ENCODE data around the gene UNG. TPM values are rescaled to one million over a fixed set of nuclear protein-coding genes. Genes with fewer than 3 reads are reported as not detected.

The UNG gene
- polyA plus RNA-seq, 1 donor from 2014 or later = 38.4 TPM

DNA sequence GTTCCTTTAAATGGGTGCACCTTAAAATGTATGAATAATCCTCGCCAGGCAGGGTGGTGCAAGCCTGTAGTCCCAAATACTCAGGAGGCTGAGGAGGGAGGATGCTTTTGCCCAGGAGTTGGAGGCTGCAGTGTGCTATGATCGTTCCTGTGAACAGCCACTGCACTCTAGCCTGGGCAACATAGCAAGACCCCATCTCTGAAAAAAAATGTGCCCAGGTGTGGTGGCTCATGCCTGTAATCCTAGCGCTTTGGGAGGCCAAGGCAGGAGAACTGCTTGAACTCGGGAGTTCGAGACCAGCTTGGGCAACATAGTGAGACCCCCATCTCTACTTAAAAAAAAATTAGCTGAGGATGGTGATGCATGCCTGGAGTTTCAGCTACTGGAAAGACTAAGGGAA lies 58.6 kb downstream of the UNG start:
- Histone ChIP-seq H3K27ac (ENCODE audit: low read length) (no peak overlapping the region), H3K4me3 (ENCODE audit: low read length) (no peak overlapping the region), H3K9me2 (ENCODE audit: insufficient read depth, low read length) (no peaks in the 10 kb centered on the region), H2AFZ (ENCODE audit: low read depth, low read length) (no peak overlapping the region), H3K9ac (ENCODE audit: low read length) (no peak overlapping the region), H4K20me1 (ENCODE audit: insufficient read depth) (no peaks in the 10 kb centered on the region), H3F3A (ENCODE audit: insufficient read depth, low read length, poor library complexity, severe bottlenecking) (no peaks in the 10 kb centered on the region), H3K9me3 (ENCODE audit: low read length) (no peaks in the 10 kb centered on the region), H3K36me3 (ENCODE audit: insufficient read depth, low read length) (no peaks in the 10 kb centered on the region), H3K27me3 (ENCODE audit: insufficient read depth, low read depth, low read length) (peaks cover 19% of the 10 kb centered on the region), H3K4me2 (ENCODE audit: low read length) (no peak overlapping the region), H3K79me2 (replicated peaks; ENCODE audit: insufficient read depth, low read length) (no peaks in the 10 kb centered on the region)
- TF ChIP-seq TAF1 (IDR thresholded peaks at IDR 0.05; ENCODE audit: low read depth) = no peak
- no peak for TF ChIP-seq POLR2AphosphoS5 (IDR thresholded peaks at IDR 0.05)
- no peak for TF ChIP-seq EP300 (conservative IDR thresholded peaks at IDR 0.05; ENCODE audit: poor library complexity, severe bottlenecking)

DNA sequence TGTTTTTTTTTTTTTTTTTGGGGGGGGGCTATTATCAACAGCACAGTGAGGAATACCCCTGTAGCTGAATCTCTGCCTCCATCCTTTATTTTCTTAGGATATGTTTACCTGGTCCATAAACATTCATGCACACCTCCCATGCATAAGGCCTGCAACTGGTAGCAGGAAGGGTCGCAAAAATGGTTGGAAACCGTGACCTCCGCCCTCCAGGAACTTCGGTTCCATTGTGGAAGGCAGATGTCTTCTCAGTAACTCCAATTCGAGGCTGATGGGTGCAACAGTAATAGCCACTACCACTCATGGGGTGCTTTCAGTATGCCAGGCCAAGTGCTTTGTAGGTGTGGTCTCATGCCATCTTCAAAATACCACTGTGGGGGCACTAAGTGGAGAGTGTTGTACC lies 59.2 kb downstream of the UNG start:
- no peak overlapping the region for H3K9ac ChIP-seq (ENCODE audit: low read length)
- no peaks in the 10 kb centered on the region for H3K9me3 ChIP-seq (ENCODE audit: low read length)
- no peaks in the 10 kb centered on the region for H3K79me2 ChIP-seq (replicated peaks; ENCODE audit: insufficient read depth, low read length)
- H4K20me1 ChIP-seq (ENCODE audit: insufficient read depth) = no peaks in the 10 kb centered on the region
- peaks cover 19% of the 10 kb centered on the region for H3K27me3 ChIP-seq (ENCODE audit: insufficient read depth, low read depth, low read length)
- TF ChIP-seq POLR2AphosphoS5 (IDR thresholded peaks at IDR 0.05) (no peak), RAD21 (conservative IDR thresholded peaks at IDR 0.05) (no peak), EP300 (conservative IDR thresholded peaks at IDR 0.05; ENCODE audit: poor library complexity, severe bottlenecking) (no peak)
- TF ChIP-seq, protein P1, sequence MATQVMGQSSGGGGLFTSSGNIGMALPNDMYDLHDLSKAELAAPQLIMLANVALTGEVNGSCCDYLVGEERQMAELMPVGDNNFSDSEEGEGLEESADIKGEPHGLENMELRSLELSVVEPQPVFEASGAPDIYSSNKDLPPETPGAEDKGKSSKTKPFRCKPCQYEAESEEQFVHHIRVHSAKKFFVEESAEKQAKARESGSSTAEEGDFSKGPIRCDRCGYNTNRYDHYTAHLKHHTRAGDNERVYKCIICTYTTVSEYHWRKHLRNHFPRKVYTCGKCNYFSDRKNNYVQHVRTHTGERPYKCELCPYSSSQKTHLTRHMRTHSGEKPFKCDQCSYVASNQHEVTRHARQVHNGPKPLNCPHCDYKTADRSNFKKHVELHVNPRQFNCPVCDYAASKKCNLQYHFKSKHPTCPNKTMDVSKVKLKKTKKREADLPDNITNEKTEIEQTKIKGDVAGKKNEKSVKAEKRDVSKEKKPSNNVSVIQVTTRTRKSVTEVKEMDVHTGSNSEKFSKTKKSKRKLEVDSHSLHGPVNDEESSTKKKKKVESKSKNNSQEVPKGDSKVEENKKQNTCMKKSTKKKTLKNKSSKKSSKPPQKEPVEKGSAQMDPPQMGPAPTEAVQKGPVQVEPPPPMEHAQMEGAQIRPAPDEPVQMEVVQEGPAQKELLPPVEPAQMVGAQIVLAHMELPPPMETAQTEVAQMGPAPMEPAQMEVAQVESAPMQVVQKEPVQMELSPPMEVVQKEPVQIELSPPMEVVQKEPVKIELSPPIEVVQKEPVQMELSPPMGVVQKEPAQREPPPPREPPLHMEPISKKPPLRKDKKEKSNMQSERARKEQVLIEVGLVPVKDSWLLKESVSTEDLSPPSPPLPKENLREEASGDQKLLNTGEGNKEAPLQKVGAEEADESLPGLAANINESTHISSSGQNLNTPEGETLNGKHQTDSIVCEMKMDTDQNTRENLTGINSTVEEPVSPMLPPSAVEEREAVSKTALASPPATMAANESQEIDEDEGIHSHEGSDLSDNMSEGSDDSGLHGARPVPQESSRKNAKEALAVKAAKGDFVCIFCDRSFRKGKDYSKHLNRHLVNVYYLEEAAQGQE (IDR thresholded peaks at IDR 0.05; ENCODE audit: borderline replicate concordance) = no peak
- TF ChIP-seq, protein P2, sequence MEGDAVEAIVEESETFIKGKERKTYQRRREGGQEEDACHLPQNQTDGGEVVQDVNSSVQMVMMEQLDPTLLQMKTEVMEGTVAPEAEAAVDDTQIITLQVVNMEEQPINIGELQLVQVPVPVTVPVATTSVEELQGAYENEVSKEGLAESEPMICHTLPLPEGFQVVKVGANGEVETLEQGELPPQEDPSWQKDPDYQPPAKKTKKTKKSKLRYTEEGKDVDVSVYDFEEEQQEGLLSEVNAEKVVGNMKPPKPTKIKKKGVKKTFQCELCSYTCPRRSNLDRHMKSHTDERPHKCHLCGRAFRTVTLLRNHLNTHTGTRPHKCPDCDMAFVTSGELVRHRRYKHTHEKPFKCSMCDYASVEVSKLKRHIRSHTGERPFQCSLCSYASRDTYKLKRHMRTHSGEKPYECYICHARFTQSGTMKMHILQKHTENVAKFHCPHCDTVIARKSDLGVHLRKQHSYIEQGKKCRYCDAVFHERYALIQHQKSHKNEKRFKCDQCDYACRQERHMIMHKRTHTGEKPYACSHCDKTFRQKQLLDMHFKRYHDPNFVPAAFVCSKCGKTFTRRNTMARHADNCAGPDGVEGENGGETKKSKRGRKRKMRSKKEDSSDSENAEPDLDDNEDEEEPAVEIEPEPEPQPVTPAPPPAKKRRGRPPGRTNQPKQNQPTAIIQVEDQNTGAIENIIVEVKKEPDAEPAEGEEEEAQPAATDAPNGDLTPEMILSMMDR (IDR thresholded peaks at IDR 0.05; ENCODE audit: poor library complexity, severe bottlenecking) = no peak
- H3K9me2 ChIP-seq (ENCODE audit: insufficient read depth, low read length) = no peaks in the 10 kb centered on the region
- H3K4me3 ChIP-seq (ENCODE audit: low read length) = no peak overlapping the region
- no peaks in the 10 kb centered on the region for H3F3A ChIP-seq (ENCODE audit: insufficient read depth, low read length, poor library complexity, severe bottlenecking)
- no peaks in the 10 kb centered on the region for H3K36me3 ChIP-seq (ENCODE audit: insufficient read depth, low read length)
- no peak overlapping the region for H3K27ac ChIP-seq (ENCODE audit: low read length)
- H2AFZ ChIP-seq (ENCODE audit: low read depth, low read length) = no peak overlapping the region
- H3K4me2 ChIP-seq (ENCODE audit: low read length) = no peak overlapping the region

DNA sequence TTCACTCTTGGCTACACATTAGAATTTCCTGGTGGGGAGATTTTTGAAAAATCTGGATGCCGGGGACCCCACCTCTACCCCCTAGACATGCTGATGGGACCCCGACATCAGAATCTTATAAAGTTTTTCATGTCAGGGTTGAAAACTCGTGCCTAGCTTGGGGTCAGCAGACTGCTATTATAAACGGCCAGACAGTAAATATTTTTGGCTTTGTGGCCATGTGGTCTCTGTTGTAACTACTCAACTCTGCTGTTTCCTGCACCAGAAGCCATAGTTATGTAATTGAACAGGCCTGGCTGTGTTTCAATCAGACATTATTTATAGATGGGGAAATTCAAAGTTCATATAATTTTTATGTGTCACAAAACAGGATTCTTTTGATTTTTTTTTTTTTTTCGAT lies 60.6 kb downstream of the UNG start:
- H3K9me2 ChIP-seq (ENCODE audit: insufficient read depth, low read length) = no peaks in the 10 kb centered on the region
- no peaks in the 10 kb centered on the region for H3K9me3 ChIP-seq (ENCODE audit: low read length)
- H2AFZ ChIP-seq (ENCODE audit: low read depth, low read length) = no peak overlapping the region
- H3K4me3 ChIP-seq (ENCODE audit: low read length) = no peak overlapping the region
- H3K4me2 ChIP-seq (ENCODE audit: low read length) = no peak overlapping the region
- no peaks in the 10 kb centered on the region for H4K20me1 ChIP-seq (ENCODE audit: insufficient read depth)
- no peaks in the 10 kb centered on the region for H3K79me2 ChIP-seq (replicated peaks; ENCODE audit: insufficient read depth, low read length)
- H3F3A ChIP-seq (ENCODE audit: insufficient read depth, low read length, poor library complexity, severe bottlenecking) = no peaks in the 10 kb centered on the region
- H3K27me3 ChIP-seq (ENCODE audit: insufficient read depth, low read depth, low read length) = peaks cover 19% of the 10 kb centered on the region
- H3K27ac ChIP-seq (ENCODE audit: low read length) = no peak overlapping the region
- no peak overlapping the region for H3K9ac ChIP-seq (ENCODE audit: low read length)
- no peaks in the 10 kb centered on the region for H3K36me3 ChIP-seq (ENCODE audit: insufficient read depth, low read length)
- TF ChIP-seq RAD21 (conservative IDR thresholded peaks at IDR 0.05) = no peak
- TF ChIP-seq POLR2AphosphoS5 (IDR thresholded peaks at IDR 0.05) = no peak
- no peak for TF ChIP-seq EP300 (conservative IDR thresholded peaks at IDR 0.05; ENCODE audit: poor library complexity, severe bottlenecking)
- TF ChIP-seq SMC3 (conservative IDR thresholded peaks at IDR 0.05; ENCODE audit: poor library complexity) = no peak
- no peak for TF ChIP-seq MXI1 (conservative IDR thresholded peaks at IDR 0.05; ENCODE audit: poor library complexity, severe bottlenecking)
- no peak for TF ChIP-seq TAF1 (IDR thresholded peaks at IDR 0.05; ENCODE audit: low read depth)
- TF ChIP-seq, protein P2 (IDR thresholded peaks at IDR 0.05; ENCODE audit: poor library complexity, severe bottlenecking) = no peak
- TF ChIP-seq EZH2 (IDR thresholded peaks at IDR 0.05; ENCODE audit: borderline replicate concordance, insufficient read depth, low read length, poor library complexity, severe bottlenecking) = no peak
- TF ChIP-seq, protein P1 (IDR thresholded peaks at IDR 0.05; ENCODE audit: borderline replicate concordance) = no peak

All from neural cell (in vitro differentiated cells).